Measurements from ENCODE around the gene PRKCA.
A peak's percentile ranks its signal among the peaks of the same experiment; 100 is the strongest.

PRKCA gene

DNA sequence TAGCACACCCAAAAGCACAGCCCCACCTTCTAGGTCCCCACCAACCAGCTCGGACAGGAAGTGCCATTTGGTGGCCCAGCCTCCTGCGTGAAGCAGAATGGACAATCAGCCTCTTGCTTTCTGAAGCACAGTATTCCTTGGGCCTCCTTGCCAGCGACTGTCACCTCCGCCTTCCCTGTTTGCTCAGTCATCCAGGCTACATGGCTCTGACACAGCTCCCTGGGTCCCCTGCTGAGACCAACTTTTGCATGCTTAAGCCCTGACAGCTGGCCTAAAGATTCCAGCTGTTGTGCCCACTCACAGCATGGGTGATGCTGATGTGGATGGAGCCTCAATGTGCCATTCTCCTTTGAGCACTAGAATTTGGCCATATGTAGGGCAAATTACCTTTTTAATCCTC, 528.0 kb downstream of the PRKCA start:
- no peak for TF ChIP-seq SIN3A (IDR thresholded peaks at IDR 0.05; ENCODE audit: borderline replicate concordance, insufficient read depth, low read length)
- TF ChIP-seq, protein P1, sequence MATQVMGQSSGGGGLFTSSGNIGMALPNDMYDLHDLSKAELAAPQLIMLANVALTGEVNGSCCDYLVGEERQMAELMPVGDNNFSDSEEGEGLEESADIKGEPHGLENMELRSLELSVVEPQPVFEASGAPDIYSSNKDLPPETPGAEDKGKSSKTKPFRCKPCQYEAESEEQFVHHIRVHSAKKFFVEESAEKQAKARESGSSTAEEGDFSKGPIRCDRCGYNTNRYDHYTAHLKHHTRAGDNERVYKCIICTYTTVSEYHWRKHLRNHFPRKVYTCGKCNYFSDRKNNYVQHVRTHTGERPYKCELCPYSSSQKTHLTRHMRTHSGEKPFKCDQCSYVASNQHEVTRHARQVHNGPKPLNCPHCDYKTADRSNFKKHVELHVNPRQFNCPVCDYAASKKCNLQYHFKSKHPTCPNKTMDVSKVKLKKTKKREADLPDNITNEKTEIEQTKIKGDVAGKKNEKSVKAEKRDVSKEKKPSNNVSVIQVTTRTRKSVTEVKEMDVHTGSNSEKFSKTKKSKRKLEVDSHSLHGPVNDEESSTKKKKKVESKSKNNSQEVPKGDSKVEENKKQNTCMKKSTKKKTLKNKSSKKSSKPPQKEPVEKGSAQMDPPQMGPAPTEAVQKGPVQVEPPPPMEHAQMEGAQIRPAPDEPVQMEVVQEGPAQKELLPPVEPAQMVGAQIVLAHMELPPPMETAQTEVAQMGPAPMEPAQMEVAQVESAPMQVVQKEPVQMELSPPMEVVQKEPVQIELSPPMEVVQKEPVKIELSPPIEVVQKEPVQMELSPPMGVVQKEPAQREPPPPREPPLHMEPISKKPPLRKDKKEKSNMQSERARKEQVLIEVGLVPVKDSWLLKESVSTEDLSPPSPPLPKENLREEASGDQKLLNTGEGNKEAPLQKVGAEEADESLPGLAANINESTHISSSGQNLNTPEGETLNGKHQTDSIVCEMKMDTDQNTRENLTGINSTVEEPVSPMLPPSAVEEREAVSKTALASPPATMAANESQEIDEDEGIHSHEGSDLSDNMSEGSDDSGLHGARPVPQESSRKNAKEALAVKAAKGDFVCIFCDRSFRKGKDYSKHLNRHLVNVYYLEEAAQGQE (IDR thresholded peaks at IDR 0.05; ENCODE audit: insufficient read depth in 1 of 2, low read depth in 2 of 2, low read length in 2 of 2) = peak in 1 of 2 experiments; percentile 28; a peak in 1 of 4 replicates
- no peak for TF ChIP-seq POLR2AphosphoS5 (IDR thresholded peaks at IDR 0.05; ENCODE audit: low read depth, low read length)

DNA sequence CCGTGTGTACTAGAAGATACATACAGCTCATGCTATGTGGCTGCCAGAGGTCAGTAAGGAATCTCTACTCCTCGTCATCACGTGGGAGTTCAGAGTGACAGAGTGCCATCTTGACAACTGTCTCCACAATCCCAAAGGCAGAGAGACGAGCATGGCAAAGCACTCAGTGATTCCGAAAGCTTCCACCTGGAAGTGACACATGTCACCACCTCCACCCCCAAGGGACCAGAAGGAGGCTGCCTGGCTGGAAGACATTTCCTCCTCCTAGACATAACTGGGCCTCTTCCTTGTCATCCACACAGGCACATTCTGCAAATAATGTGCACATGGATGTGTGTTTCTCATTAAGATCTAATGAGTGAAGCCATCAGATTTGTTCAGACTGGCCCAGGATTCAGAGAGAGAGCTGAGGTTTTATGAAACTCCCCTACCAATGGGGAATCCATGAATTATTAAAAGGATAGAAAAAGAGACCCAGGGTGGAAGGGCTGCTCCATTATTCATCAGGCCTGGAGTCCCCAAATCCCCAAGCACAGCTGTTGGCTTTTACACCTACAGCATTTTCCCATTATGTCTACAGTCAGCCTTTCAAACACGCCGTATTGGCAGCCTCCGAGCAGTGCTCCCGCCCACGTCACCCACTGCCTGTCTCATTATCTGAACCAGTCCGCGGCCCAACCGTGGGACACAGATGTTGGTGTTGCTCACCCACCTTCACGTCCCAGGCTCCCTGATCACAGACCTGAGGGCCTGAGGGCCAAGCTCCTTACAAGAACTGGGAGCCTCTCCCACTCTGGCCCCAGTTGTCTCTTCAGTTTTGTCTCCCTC, 529.2 kb downstream of the PRKCA start:
- TF ChIP-seq POLR2AphosphoS5 (IDR thresholded peaks at IDR 0.05; ENCODE audit: low read depth, low read length) = no peak
- no peak for TF ChIP-seq SIN3A (IDR thresholded peaks at IDR 0.05; ENCODE audit: borderline replicate concordance, insufficient read depth, low read length)
- no peak for TF ChIP-seq FOXP2 (optimal IDR thresholded peaks at IDR 0.05; ENCODE audit: borderline replicate concordance, extremely low read depth, extremely low read length, insufficient read depth)
- no peak for TF ChIP-seq TAF1 (IDR thresholded peaks at IDR 0.05; ENCODE audit: borderline replicate concordance, insufficient read depth, low read length)
- TF ChIP-seq, protein P1 (IDR thresholded peaks at IDR 0.05; ENCODE audit: insufficient read depth in 1 of 2, low read depth in 2 of 2, low read length in 2 of 2) = no peak

DNA sequence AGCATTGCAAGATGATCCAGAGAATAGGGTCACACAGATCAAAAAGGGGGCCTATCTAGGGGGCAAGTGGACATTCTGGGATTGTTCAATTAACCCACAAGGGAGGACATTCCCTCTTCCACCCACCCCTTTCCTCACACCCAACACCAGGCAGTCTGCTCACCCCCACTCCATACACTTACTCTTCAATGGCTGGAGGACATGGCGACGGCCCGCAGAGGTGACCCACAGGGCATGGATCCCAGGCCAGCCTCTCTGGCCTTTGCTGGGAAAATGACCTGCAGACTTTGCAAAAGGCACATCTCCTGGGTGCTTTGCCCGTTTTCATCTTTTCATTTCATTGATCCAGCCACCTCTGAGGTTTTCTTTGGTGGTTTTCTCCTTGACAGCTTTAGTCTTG, 530.8 kb downstream of the PRKCA start:
- no peak for TF ChIP-seq FOXP2 (optimal IDR thresholded peaks at IDR 0.05; ENCODE audit: borderline replicate concordance, extremely low read depth, extremely low read length, insufficient read depth)
- no peak for TF ChIP-seq TAF1 (IDR thresholded peaks at IDR 0.05; ENCODE audit: borderline replicate concordance, insufficient read depth, low read length)
- no peak for TF ChIP-seq SIN3A (IDR thresholded peaks at IDR 0.05; ENCODE audit: borderline replicate concordance, insufficient read depth, low read length)
- TF ChIP-seq, protein P1 (IDR thresholded peaks at IDR 0.05; ENCODE audit: insufficient read depth in 1 of 2, low read depth in 2 of 2, low read length in 2 of 2) = no peak
- no peak for TF ChIP-seq POLR2AphosphoS5 (IDR thresholded peaks at IDR 0.05; ENCODE audit: low read depth, low read length)

DNA sequence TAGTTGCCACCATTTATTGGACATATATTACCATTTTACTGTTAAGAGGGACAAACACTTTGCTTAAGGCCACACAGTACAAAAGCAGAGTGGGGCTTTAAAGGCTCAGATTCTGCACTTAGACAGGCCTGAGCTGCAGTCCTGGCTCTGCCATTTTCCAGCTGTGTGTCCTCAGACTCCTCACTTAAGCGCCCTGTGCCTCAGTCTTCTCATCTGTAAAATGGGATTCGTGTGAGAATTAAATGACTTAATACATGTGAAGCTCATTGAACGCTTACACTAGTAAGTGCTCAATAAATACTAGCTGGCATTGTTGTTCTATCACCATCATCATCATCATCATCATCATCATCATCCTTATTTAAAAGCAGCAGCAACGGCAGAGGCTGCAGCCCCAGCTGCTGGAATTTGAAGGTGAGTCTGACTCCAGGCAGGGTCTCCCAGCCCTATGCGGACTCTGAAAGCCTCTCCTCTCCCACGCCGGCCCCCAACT, 532.1 kb downstream of the PRKCA start:
- TF ChIP-seq TAF1 (IDR thresholded peaks at IDR 0.05; ENCODE audit: borderline replicate concordance, insufficient read depth, low read length) = no peak

DNA sequence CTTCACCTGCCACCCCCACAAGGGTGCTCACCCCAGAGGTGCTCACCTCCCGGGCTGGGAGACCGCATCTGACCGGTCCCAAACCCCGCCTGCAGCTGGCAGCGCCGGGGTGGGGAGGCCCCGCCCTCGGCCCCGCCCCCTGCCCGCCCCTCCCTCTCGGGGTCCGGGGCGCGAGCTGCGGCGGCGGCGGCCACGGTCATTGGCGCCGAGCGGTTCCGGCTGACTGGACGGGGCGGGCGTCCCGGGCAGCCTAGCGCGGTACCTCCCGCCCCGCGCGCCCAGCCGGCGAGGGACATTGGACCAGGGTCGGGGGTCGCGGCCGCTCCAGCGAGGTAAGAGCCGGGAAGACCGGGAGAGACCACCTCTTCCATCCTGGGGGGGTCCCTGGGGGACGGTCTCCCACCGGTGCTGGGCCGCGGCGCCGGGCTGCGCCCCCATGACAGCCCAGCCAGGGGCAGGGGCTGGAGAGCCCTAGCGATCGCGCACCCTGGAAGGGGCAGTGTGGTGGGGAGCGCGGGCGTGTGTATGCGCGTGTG, 532.6 kb downstream of the PRKCA start, which contains the start of gene CACNG5:
TSS of gene CACNG5 (plus strand) at position 199 of the 536 bp plus-strand sequence. CDS start 42,216 bp downstream, outside the sequence.
- no peak for TF ChIP-seq FOXP2 (optimal IDR thresholded peaks at IDR 0.05; ENCODE audit: borderline replicate concordance, extremely low read depth, extremely low read length, insufficient read depth)
- no peak for TF ChIP-seq POLR2AphosphoS5 (IDR thresholded peaks at IDR 0.05; ENCODE audit: low read depth, low read length)
- no peak for TF ChIP-seq TAF1 (IDR thresholded peaks at IDR 0.05; ENCODE audit: borderline replicate concordance, insufficient read depth, low read length)
- no peak for TF ChIP-seq SIN3A (IDR thresholded peaks at IDR 0.05; ENCODE audit: borderline replicate concordance, insufficient read depth, low read length)
- TF ChIP-seq, protein P1 (IDR thresholded peaks at IDR 0.05; ENCODE audit: insufficient read depth in 1 of 2, low read depth in 2 of 2, low read length in 2 of 2) = no peak
